Peyer's patch (tissue), 4 donors: ENCODE data around the gene CLIP4.

Experiments
- POLR2A ChIP-seq, 2 donors: fragments of 450-650 bp; IDR thresholded peaks; one replicate each; pipeline ENCODE4 v1.5.1; 2017; ENCODE audit warnings: antibody characterized with exemption in 2 of 2, mild to moderate bottlenecking in 2 of 2, moderate library complexity in 2 of 2
- TF ChIP-seq, protein P1 (sequence below), 6 experiments: fragments of 450-650 bp in 4 of 6; fragments of 200-600 bp in 2 of 6; sonication (generic) in 1 of 6; IDR thresholded peaks; one replicate each; pipeline ENCODE4 v1.5.1; 2017 to 2019; ENCODE audit warnings: antibody characterized with exemption in 6 of 6, mild to moderate bottlenecking in 3 of 6, moderate library complexity in 1 of 6

DNA sequence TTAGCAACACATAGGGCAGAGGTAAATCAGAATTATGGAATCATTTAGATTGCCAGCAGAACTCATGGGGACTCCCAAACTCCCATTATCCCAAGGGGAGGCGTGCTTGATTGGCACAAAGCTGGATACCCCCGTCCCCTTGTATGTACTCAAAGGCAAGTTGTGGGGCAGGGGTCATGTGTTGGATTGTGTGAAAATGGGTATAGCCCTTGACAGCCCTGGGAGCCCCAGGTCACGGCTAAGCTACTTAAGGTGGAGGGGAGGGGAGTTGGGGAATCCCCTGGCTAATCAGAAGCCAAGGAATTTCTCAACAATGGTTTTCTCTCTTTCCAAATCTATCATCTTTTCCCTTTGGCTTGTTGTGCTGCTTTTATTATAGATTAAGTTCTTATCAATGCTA, 32.7 kb downstream of the CLIP4 start:
- no peak for TF ChIP-seq POLR2A (IDR thresholded peaks at IDR 0.05)
- TF ChIP-seq, protein P1, sequence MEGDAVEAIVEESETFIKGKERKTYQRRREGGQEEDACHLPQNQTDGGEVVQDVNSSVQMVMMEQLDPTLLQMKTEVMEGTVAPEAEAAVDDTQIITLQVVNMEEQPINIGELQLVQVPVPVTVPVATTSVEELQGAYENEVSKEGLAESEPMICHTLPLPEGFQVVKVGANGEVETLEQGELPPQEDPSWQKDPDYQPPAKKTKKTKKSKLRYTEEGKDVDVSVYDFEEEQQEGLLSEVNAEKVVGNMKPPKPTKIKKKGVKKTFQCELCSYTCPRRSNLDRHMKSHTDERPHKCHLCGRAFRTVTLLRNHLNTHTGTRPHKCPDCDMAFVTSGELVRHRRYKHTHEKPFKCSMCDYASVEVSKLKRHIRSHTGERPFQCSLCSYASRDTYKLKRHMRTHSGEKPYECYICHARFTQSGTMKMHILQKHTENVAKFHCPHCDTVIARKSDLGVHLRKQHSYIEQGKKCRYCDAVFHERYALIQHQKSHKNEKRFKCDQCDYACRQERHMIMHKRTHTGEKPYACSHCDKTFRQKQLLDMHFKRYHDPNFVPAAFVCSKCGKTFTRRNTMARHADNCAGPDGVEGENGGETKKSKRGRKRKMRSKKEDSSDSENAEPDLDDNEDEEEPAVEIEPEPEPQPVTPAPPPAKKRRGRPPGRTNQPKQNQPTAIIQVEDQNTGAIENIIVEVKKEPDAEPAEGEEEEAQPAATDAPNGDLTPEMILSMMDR (IDR thresholded peaks at IDR 0.05), result no peak
